Right cardiac atrium (tissue), 5 donors: ENCODE results near the gene ADCY1. TPM values are rescaled to one million over a fixed set of nuclear protein-coding genes. Genes with fewer than 3 reads are reported as not detected.

Source experiments
- ATAC-seq, 2 donors: fragments of 200-7000 bp; cut with Tn5 transposase; one replicate each; pipeline versions ENCODE4 v1.8.0 to v1.9.1; 2020; ENCODE audit warnings: moderate library complexity in 2 of 2, mild to moderate bottlenecking in 1 of 2
- DNase-seq, 3 donors: peaks; one replicate each; pipeline ENCODE4 v3.0.0-alpha.2; 2020
- H3K27ac ChIP-seq: one replicate; pipeline ENCODE4 v1.5.1; 2013; ENCODE audit warnings: mild to moderate bottlenecking, low read length, control low read depth, moderate library complexity
- H3K27me3 ChIP-seq: one replicate; pipeline ENCODE4 v1.6.1; 2013; ENCODE audit not compliant: control insufficient read depth, insufficient read depth
- H3K4me1 ChIP-seq: one replicate; pipeline ENCODE4 v1.6.1; 2013; ENCODE audit warnings: low read length; ENCODE audit not compliant: control insufficient read depth, insufficient read depth
- H3K4me3 ChIP-seq: one replicate; pipeline ENCODE4 v1.5.1; 2013; ENCODE audit warnings: low read length, control low read depth
- H3K9me3 ChIP-seq: one replicate; pipeline ENCODE4 v1.6.1; 2013; ENCODE audit warnings: low read length; ENCODE audit not compliant: control insufficient read depth
- WGBS: extraction: QIAGEN DNeasy Blood & Tissue Kit; methylation state at CpG from one replicate; pipeline ENCODE4 v1.1.7; 2013; 5-methylcytosine and 5-hydroxymethylcytosine counted together
- intact Hi-C, 4 donors: fragments of 100-400 bp; cut with DNase I; formaldehyde crosslinking; loops; one replicate each; pipeline versions ENCODE4 v1.11.0 to v1.14.0; 2022 to 2023
- polyA plus RNA-seq: library from polyadenylated mRNA; stranded (reverse); fragments of 200-250 nt; gene quantifications from one replicate; pipeline ENCODE4 v1.2.3, GENCODE V29; 2013
- total RNA-seq, 4 donors: library from RNA; stranded (reverse); fragmentation: NEBNext Ultra II Directional; extraction: Animal tissue kit (Norgen Biotek cat#: 25700); gene quantifications; one replicate each; pipeline ENCODE4 v1.2.1, GENCODE V29; 2021
- donor health status: healthy with polysubstance abuse.
- donor health status: DM: no; HTN: yes; CAD: no.
- donor health status: DM: no; HTN: no; CAD: no.
- donor health status: DM: no; HTN: yes; CAD: no; lungs with severe emphysema.
- donor health status: DM: yes; HTN: yes; CAD: no.

The ADCY1 gene
- total and polyA plus RNA-seq, 5 donors, result 2.2 to 5.9 (median 4.3) TPM

GRCh38 chr7:45682836-45683555, 108.8 kb downstream of the ADCY1 start:
- WGBS, result 78% methylated on average over 7 of the region's 7 CpGs
- DNase-seq, result no peak
- no peaks in the 10 kb centered on the region for H3K27me3 ChIP-seq
- intact Hi-C loops, result no loop called here
- H3K27ac ChIP-seq, result no peak overlapping the region
- H3K4me3 ChIP-seq, result no peak overlapping the region
- no peaks in the 10 kb centered on the region for H3K9me3 ChIP-seq
- H3K4me1 ChIP-seq, result no peaks in the 10 kb centered on the region
- ATAC-seq, result peak in 1 of 2 donors; percentile 23

- Histone ChIP-seq H3K4me3 (no peak overlapping the region), H3K4me1 (no peaks in the 10 kb centered on the region), H3K27ac (no peak overlapping the region), H3K9me3 (no peaks in the 10 kb centered on the region), H3K27me3 (no peaks in the 10 kb centered on the region)
- intact Hi-C loops, result no loop called here
- 96% methylated on average over 13 of the region's 13 CpGs for WGBS
- DNase-seq, result no peak
- no peak for ATAC-seq
These were observed 109.5 kb downstream of the ADCY1 start for GRCh38 chr7:45683556-45684148.

- DNase-seq, result no peak
- intact Hi-C loops, result no loop called here
- Histone ChIP-seq H3K27me3 (no peaks in the 10 kb centered on the region), H3K4me3 (no peak overlapping the region), H3K4me1 (peaks cover 3% of the 10 kb centered on the region), H3K27ac (no peak overlapping the region), H3K9me3 (no peaks in the 10 kb centered on the region)
- no peak for ATAC-seq
- 74% methylated on average over 8 of the region's 8 CpGs for WGBS
These were observed 110.9 kb downstream of the ADCY1 start for GRCh38 chr7:45684910-45685618.

GRCh38 chr7:45685619-45686240, 111.6 kb downstream of the ADCY1 start:
- DNase-seq (no peak), ATAC-seq (no peak)
- Histone ChIP-seq H3K4me3 (no peak overlapping the region), H3K27ac (no peak overlapping the region), H3K27me3 (no peaks in the 10 kb centered on the region), H3K4me1 (peaks cover 3% of the 10 kb centered on the region), H3K9me3 (no peaks in the 10 kb centered on the region)
- 87% methylated on average over 11 of the region's 11 CpGs for WGBS
- intact Hi-C loops, result no loop called here

GRCh38 chr7:45686441-45687184, 112.4 kb downstream of the ADCY1 start:
- WGBS, result 96% methylated on average over 19 of the region's 19 CpGs

GRCh38 chr7:45687185-45687560, 113.0 kb downstream of the ADCY1 start:
- DNase-seq, result no peak
- Histone ChIP-seq H3K4me3 (no peak overlapping the region), H3K27ac (no peak overlapping the region), H3K4me1 (peaks cover 3% of the 10 kb centered on the region), H3K27me3 (no peaks in the 10 kb centered on the region), H3K9me3 (no peaks in the 10 kb centered on the region)
- 92% methylated on average over 3 of the region's 3 CpGs for WGBS
- intact Hi-C loops, result no loop called here
- no peak for ATAC-seq

More at GRCh38 chr7:45686441-45687184, 112.4 kb downstream of the ADCY1 start:
- Histone ChIP-seq H3K9me3 (no peaks in the 10 kb centered on the region), H3K4me1 (peaks cover 3% of the 10 kb centered on the region), H3K4me3 (no peak overlapping the region), H3K27me3 (no peaks in the 10 kb centered on the region), H3K27ac (no peak overlapping the region)
- DNase-seq (no peak), ATAC-seq (no peak)
- intact Hi-C loops, result no loop called here

- ATAC-seq (peak in 1 of 2 donors; percentile 44), DNase-seq (peak in 1 of 3 donors; percentile 41)
- WGBS, result 62% methylated on average over 3 of the region's 3 CpGs
- intact Hi-C loops, result no loop called here
- H3K4me1 ChIP-seq, result peaks cover 3% of the 10 kb centered on the region
- no peaks in the 10 kb centered on the region for H3K9me3 ChIP-seq
- H3K27me3 ChIP-seq, result no peaks in the 10 kb centered on the region
- no peak overlapping the region for H3K4me3 ChIP-seq
- H3K27ac ChIP-seq, result no peak overlapping the region
These were observed 113.6 kb downstream of the ADCY1 start for GRCh38 chr7:45687721-45688120.

GRCh38 chr7:45688382-45688781, 114.2 kb downstream of the ADCY1 start:
- ATAC-seq (no peak), DNase-seq (no peak)
- no peaks in the 10 kb centered on the region for H3K27me3 ChIP-seq
- no peaks in the 10 kb centered on the region for H3K9me3 ChIP-seq
- no peak overlapping the region for H3K27ac ChIP-seq
- H3K4me3 ChIP-seq, result no peak overlapping the region
- peaks cover 3% of the 10 kb centered on the region for H3K4me1 ChIP-seq
- intact Hi-C loops, result no loop called here

GRCh38 chr7:45689011-45689796, 115.0 kb downstream of the ADCY1 start:
- peaks cover 3% of the 10 kb centered on the region for H3K4me1 ChIP-seq
- H3K27me3 ChIP-seq, result no peaks in the 10 kb centered on the region
- no peak overlapping the region for H3K27ac ChIP-seq
- ATAC-seq, result no peak
- no peak overlapping the region for H3K4me3 ChIP-seq
- no peaks in the 10 kb centered on the region for H3K9me3 ChIP-seq
- DNase-seq, result no peak
- WGBS, result 73% methylated on average over 10 of the region's 10 CpGs
- intact Hi-C loops, result no loop called here
